NCI-H1436 treated with DMSO at 0.1 percent for 48 hours (cell line): Measurements from ENCODE around the gene ZNF19.

Experiments used
- DNase-seq: peaks from one replicate; lab custom pipeline; 2025; lab: John Stamatoyannopoulos, UW

ZNF19 gene

GRCh38 chr16:71441348-71442050 is 47.6 kb downstream of the ZNF19 start:
- no peak for DNase-seq

- DNase-seq = no peak
Measured at GRCh38 chr16:71440669-71441347, 48.3 kb downstream of the ZNF19 start.

DNA sequence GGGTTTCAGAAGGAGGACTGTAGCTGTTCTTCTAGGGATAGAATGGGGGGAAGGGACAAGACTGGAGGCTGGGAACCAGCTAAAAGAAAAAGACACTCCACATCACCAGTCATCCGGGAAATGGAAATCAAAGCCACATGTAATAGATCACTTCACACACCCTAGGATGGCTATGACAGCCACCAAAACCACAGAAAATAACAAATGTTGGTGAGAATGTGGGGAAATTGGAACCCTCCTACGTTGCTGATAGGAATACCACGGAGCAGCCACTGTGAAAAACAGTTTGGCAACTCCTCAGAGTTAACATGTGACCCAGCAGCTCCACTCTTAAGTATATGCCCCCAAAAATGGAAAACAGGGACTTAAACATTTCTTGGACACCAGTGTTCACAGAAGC is 49.6 kb downstream of the ZNF19 start:
- no peak for DNase-seq

DNA sequence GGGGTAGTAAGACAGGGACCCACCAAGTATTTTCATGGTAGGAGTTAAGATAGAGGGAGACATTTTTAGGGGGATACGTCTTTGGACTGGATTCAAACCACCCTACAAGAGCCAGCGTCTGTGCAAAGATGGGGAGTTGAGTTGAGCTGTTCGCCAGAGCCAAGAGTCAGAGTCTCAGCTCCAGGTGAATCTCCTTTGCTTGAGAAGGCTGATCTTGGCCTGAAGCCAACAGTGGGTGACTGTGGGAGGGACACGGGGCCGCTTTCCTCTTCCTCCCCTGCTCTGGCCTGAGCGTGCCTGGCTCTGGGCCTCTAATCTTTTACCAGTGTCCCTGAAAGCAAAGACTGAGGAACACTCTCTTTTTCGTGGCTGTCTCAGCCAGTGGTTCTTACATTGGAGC is 52.7 kb downstream of the ZNF19 start:
- no peak for DNase-seq

DNA sequence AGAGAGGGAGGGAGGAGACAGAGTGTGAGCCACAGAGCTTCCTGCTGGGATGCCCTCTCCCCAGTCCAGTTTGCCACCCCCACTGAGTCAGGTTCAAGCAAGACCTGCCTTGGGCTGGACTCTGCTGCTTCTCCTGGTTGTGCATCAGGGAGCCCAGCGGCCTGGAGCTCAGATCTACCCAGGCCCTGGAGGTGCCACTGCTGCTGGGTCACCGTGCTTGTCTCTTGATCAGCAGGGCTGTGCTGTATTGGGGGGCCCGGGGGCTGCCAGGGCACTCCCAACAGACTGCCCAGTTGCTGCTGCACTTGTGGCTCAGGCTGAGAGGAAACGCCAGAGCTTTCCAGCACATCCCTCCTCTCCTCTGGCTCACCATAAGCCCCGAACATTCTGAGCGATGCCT is 56.2 kb downstream of the ZNF19 start:
- DNase-seq = no peak

- no peak for DNase-seq
Measured at GRCh38 chr16:71431991-71432390, 57.1 kb downstream of the ZNF19 start.

- DNase-seq = no peak
Measured at GRCh38 chr16:71431176-71431575, 57.9 kb downstream of the ZNF19 start.

- DNase-seq = no peak
Measured at GRCh38 chr16:71430744-71431143, 58.4 kb downstream of the ZNF19 start.

DNA sequence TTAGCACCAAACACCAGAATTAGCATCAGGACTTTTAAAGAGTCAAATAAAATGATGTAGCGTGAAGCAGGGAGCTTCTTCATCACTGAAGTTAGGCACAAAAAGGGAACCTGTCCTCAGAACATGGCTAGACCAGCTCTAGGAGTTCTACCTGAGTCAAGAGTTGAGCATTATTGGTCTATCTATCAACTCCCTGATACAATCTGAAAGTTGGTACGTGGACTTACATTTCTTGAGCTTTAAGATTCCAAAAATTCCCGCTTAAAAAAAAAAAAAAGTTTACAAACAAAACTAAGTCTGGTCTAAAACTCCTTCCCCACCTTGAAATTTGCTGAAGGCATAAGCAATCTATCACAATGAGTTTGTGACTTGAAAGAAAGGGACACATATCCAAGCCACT is 59.5 kb downstream of the ZNF19 start:
- no peak for DNase-seq

DNA sequence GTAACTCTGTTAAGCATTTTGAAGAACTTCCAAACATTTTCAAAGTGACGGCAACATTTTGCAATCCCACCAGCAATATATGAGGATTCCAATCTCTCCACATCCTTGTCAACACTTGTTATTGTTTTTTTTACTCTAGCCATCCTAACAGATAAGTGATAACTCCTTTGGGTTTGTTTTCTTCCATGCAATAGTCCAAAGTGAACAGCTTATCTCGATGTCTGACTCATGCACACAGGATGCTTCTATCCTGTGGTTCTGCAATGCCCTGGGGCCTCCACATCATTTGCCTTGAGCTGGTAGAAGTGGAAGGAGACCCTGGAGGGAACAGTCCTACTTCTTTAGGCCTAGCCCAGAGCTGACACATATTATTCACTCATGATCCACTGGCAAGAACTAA is 60.2 kb downstream of the ZNF19 start:
- DNase-seq = no peak

DNA sequence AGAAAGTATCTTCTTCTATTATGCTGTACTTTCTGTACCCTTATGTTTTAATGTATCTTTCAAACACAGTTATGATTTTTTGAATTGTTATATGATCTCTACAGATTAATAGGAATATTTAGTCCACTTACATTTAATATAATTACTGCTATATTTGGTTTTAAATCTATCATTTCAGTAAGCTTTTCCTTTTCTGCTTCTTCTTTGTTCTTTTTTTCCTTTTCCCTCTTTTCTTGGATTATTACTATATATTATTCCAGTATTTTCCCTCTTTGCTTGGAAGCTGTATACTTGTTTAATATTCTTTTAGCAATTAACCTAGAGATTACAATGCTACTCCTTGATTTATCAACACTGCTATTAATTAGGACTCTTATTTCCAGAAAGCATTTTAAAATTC is 60.7 kb downstream of the ZNF19 start:
- DNase-seq = no peak

GRCh38 chr16:71426880-71427615 is 62.1 kb downstream of the ZNF19 start:
- no peak for DNase-seq

GRCh38 chr16:71426069-71426879 is 62.9 kb downstream of the ZNF19 start:
- peak; percentile 63 for DNase-seq

- no peak for DNase-seq
Measured at GRCh38 chr16:71425746-71426068, 63.4 kb downstream of the ZNF19 start.

DNA sequence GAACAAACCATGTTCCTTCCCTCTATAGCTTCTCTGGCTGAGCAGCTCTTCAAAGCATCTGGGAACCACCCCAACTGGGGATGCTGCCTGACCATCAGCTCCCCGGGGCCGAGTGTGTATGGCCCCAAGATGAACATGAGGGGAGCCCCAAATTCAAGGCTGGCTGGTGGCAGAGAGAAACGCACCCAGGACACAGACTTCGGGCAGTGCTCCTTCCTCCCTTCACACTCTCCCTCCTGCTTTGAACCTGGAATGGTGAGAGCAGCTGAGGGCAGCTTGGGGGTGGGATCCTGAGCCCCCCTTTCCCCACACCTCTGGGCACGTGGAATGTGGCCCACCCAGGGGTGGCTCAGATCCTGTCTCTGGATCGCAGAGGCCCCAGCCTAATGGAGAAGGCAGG is 64.5 kb downstream of the ZNF19 start:
- no peak for DNase-seq

- no peak for DNase-seq
Measured at GRCh38 chr16:71423865-71424264, 65.3 kb downstream of the ZNF19 start.
